Measurements from ENCODE around the gene FAM111A.

The FAM111A gene

DNA sequence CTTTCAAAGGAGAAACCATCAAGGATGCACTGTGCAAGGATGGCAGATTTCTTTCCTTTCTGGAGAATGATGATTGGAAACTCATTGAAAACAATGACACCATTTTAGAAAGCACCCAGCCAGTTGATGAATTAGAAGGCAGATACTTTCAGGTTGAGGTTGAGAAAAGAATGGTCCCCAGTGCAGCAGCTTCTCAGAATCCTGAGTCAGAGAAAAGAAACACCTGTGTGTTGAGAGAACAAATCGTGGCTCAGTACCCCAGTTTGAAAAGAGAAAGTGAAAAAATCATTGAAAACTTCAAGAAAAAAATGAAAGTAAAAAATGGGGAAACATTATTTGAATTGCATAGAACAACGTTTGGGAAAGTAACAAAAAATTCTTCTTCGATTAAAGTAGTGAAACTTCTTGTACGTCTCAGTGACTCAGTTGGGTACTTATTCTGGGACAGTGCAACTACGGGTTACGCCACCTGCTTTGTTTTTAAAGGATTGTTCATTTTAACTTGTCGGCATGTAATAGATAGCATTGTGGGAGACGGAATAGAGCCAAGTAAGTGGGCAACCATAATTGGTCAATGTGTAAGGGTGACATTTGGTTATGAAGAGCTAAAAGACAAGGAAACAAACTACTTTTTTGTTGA lies 9.8 kb downstream of the FAM111A start:
- H3K27me3 Mint-ChIP-seq (ENCODE audit: low read depth), result no peaks in the 10 kb centered on the region

GRCh38 chr11:59154610-59155009 lies 12.0 kb downstream of the FAM111A start:
- TF ChIP-seq, protein P1, sequence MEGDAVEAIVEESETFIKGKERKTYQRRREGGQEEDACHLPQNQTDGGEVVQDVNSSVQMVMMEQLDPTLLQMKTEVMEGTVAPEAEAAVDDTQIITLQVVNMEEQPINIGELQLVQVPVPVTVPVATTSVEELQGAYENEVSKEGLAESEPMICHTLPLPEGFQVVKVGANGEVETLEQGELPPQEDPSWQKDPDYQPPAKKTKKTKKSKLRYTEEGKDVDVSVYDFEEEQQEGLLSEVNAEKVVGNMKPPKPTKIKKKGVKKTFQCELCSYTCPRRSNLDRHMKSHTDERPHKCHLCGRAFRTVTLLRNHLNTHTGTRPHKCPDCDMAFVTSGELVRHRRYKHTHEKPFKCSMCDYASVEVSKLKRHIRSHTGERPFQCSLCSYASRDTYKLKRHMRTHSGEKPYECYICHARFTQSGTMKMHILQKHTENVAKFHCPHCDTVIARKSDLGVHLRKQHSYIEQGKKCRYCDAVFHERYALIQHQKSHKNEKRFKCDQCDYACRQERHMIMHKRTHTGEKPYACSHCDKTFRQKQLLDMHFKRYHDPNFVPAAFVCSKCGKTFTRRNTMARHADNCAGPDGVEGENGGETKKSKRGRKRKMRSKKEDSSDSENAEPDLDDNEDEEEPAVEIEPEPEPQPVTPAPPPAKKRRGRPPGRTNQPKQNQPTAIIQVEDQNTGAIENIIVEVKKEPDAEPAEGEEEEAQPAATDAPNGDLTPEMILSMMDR (IDR thresholded peaks at IDR 0.05; ENCODE audit: unreplicated experiment in 3 of 3), result no peak
- peaks cover 6% of the 10 kb centered on the region for H3K36me3 Mint-ChIP-seq (ENCODE audit: low read depth)
- no peaks in the 10 kb centered on the region for H3K27me3 Mint-ChIP-seq (ENCODE audit: low read depth)
- H3K4me1 Mint-ChIP-seq, result no peaks in the 10 kb centered on the region
- H3K9me3 Mint-ChIP-seq, result no peaks in the 10 kb centered on the region
- no peak overlapping the region for H3K27ac Mint-ChIP-seq
- H3K4me3 Mint-ChIP-seq, result no peak overlapping the region

More for the DNA sequence above, 9.8 kb downstream of the FAM111A start:
- peaks cover 10% of the 10 kb centered on the region for H3K36me3 Mint-ChIP-seq (ENCODE audit: low read depth)
- H3K9me3 Mint-ChIP-seq, result no peaks in the 10 kb centered on the region
- no peak overlapping the region for H3K27ac Mint-ChIP-seq
- H3K4me3 Mint-ChIP-seq, result no peak overlapping the region
- no peaks in the 10 kb centered on the region for H3K4me1 Mint-ChIP-seq
- TF ChIP-seq, protein P1 (IDR thresholded peaks at IDR 0.05; ENCODE audit: unreplicated experiment in 3 of 3), result no peak

DNA sequence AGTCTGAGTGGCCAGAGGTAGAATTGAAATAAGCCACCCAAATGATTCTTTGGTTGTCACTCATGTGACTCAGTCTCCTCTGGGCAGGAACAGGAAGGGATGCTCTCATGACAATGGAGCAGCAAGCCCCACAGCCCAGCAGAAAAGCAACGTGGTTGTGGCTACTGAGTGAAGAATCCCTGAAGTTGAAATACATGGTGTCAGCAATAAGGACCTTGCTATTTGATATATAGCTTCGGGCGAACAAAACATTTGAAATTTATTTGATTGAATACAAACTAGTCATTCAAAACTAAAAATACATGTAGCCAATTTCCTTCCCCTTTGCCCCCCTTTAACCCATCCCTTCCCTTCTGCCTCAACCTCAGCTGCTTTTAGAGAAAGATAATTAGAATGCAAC lies 14.8 kb downstream of the FAM111A start:
- Mint-ChIP-seq H3K9me3 (no peaks in the 10 kb centered on the region), H3K27me3 (ENCODE audit: low read depth) (peaks cover 7% of the 10 kb centered on the region), H3K36me3 (ENCODE audit: low read depth) (no peaks in the 10 kb centered on the region), H3K4me3 (no peak overlapping the region), H3K4me1 (no peaks in the 10 kb centered on the region), H3K27ac (no peak overlapping the region)
- TF ChIP-seq, protein P1 (IDR thresholded peaks at IDR 0.05; ENCODE audit: unreplicated experiment in 3 of 3), result no peak

GRCh38 chr11:59158206-59159068 lies 15.8 kb downstream of the FAM111A start:
- TF ChIP-seq, protein P1 (IDR thresholded peaks at IDR 0.05; ENCODE audit: unreplicated experiment in 3 of 3), result peak; percentile 81 to 92 (median 83)
- H3K27ac Mint-ChIP-seq, result peak overlapping the region in 2 of 3 experiments; percentile 15 to 19
- peaks cover 7% of the 10 kb centered on the region for H3K27me3 Mint-ChIP-seq (ENCODE audit: low read depth)
- H3K4me1 Mint-ChIP-seq, result no peaks in the 10 kb centered on the region
- H3K36me3 Mint-ChIP-seq (ENCODE audit: low read depth), result no peaks in the 10 kb centered on the region
- H3K9me3 Mint-ChIP-seq, result no peaks in the 10 kb centered on the region
- peak overlapping the region in 1 of 3 experiments; percentile 7 for H3K4me3 Mint-ChIP-seq

DNA sequence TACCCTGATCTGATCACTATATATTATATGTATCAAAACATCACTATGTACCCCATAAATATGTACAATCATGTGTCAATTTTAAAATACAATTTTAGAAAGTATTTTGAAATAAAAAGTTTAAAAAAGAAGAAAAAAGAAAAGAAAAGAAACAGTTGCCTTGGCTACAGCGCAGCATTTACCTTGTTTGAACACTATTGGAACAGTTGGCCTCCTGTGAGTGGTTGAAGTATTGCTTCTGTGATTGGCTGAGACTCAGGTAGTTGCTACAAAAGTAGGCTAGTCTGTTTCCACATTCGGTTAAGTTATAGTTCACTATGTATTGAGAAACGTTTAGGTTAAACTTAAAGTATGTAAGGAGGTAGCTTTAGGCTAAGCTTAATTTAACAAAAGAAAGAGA lies 21.4 kb downstream of the FAM111A start:
- Mint-ChIP-seq H3K36me3 (ENCODE audit: low read depth) (no peaks in the 10 kb centered on the region), H3K27ac (no peak overlapping the region), H3K9me3 (no peaks in the 10 kb centered on the region), H3K4me3 (no peak overlapping the region), H3K4me1 (no peaks in the 10 kb centered on the region), H3K27me3 (ENCODE audit: low read depth) (peaks cover 18% of the 10 kb centered on the region)
- TF ChIP-seq, protein P1 (IDR thresholded peaks at IDR 0.05; ENCODE audit: unreplicated experiment in 3 of 3), result no peak

Measured in nephron (organoid).